ENCODE measurements around the gene IQCN.

The IQCN gene

DNA sequence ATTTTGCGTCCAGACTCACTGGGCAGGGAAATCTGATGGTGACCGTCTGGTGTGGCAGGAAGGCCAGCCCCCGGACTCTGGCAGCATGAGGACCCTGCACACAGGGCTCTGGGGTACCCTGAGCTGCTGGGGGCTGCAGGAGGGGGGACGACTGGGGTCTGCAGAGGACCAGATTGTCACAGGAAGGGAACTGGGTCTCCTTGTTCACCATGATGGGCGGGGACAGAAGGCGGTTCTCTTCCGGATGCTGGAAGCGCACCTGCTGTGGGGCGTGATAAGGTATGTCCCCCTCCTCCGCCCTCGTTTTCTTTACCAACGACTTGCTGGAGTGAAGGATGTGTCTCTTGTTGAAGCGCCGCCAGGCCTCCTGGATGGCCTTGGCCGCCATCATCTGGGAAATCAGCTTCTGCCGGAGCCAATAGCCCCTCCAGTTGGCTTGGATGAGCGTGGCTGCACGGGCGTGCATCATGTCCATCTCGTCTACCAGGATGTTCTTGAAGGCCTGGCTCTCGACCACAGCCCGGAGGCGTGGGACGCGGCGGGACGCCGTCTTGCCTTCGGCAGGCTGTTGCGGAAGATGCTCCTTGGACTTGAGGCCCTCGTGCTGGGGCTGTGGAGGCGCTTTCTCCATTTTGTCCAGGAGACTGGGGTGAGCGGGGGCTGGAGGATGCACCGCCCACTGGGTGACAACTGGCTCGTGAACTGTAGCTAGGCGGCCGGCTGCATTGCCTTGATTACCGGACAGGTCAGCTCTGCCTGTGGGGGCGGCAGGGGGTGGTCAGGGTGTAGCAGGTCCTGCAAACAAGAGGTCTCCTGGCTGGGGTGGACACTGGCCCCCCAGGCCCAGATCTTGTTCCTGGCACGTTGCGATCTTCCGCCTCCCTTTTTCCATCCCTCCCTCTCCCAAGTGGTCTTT is 7.2 kb downstream of the IQCN start:
- H3K4me3 ChIP-seq (IDR thresholded peaks at IDR 0.05; ENCODE audit: insufficient read depth, low read depth, low read length), result no peak overlapping the region
- no peaks in the 10 kb centered on the region for H3K4me1 ChIP-seq (ENCODE audit: low read depth, poor library complexity, severe bottlenecking)
- no peak overlapping the region for H3K4me2 ChIP-seq
- H4K20me1 ChIP-seq (ENCODE audit: insufficient read depth), result no peaks in the 10 kb centered on the region
- TF ChIP-seq, protein P1, sequence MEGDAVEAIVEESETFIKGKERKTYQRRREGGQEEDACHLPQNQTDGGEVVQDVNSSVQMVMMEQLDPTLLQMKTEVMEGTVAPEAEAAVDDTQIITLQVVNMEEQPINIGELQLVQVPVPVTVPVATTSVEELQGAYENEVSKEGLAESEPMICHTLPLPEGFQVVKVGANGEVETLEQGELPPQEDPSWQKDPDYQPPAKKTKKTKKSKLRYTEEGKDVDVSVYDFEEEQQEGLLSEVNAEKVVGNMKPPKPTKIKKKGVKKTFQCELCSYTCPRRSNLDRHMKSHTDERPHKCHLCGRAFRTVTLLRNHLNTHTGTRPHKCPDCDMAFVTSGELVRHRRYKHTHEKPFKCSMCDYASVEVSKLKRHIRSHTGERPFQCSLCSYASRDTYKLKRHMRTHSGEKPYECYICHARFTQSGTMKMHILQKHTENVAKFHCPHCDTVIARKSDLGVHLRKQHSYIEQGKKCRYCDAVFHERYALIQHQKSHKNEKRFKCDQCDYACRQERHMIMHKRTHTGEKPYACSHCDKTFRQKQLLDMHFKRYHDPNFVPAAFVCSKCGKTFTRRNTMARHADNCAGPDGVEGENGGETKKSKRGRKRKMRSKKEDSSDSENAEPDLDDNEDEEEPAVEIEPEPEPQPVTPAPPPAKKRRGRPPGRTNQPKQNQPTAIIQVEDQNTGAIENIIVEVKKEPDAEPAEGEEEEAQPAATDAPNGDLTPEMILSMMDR (conservative IDR thresholded peaks at IDR 0.05; ENCODE audit: low read depth, low read length), result no peak
- no peak overlapping the region for H3K27ac ChIP-seq
- no peak overlapping the region for H2AFZ ChIP-seq (ENCODE audit: low read depth)
- H3K9ac ChIP-seq, result no peak overlapping the region
- no peaks in the 10 kb centered on the region for H3K36me3 ChIP-seq (ENCODE audit: insufficient read depth)
- no peaks in the 10 kb centered on the region for H3K79me2 ChIP-seq (ENCODE audit: insufficient read depth, low read depth)
- H3K27me3 ChIP-seq (ENCODE audit: insufficient read depth, low read depth), result peaks cover 29% of the 10 kb centered on the region; the same call in 1 of the 2 replicates

DNA sequence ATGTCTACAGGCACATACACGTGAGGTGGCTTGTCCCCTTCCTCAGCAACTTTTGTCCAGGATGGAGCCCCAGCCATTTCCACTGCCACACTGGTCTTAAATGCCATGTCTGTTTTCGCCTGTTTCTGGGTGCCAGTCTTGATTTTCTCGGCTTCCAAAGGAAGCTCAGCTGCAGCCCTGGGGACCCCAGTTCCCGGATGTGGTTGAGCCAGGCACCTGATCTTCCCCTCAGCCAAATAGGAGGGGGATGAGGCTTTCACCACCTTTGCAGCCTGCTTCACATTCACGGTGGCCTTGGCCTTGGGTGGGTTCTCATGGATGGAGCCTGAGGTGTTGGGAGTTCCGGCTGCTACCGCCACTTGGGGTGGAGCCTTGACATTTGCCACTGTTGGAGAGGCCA is 8.7 kb downstream of the IQCN start:
- TF ChIP-seq, protein P1 (conservative IDR thresholded peaks at IDR 0.05; ENCODE audit: low read depth, low read length), result no peak
- no peaks in the 10 kb centered on the region for H3K79me2 ChIP-seq (ENCODE audit: insufficient read depth, low read depth)
- no peak overlapping the region for H3K9ac ChIP-seq
- peaks cover 29% of the 10 kb centered on the region; the same call in 1 of the 2 replicates for H3K27me3 ChIP-seq (ENCODE audit: insufficient read depth, low read depth)
- no peaks in the 10 kb centered on the region for H4K20me1 ChIP-seq (ENCODE audit: insufficient read depth)
- H2AFZ ChIP-seq (ENCODE audit: low read depth), result no peak overlapping the region
- no peak overlapping the region for H3K4me3 ChIP-seq (IDR thresholded peaks at IDR 0.05; ENCODE audit: insufficient read depth, low read depth, low read length)
- H3K27ac ChIP-seq, result no peak overlapping the region
- no peak overlapping the region for H3K4me2 ChIP-seq
- no peaks in the 10 kb centered on the region for H3K36me3 ChIP-seq (ENCODE audit: insufficient read depth)
- H3K4me1 ChIP-seq (ENCODE audit: low read depth, poor library complexity, severe bottlenecking), result no peaks in the 10 kb centered on the region

DNA sequence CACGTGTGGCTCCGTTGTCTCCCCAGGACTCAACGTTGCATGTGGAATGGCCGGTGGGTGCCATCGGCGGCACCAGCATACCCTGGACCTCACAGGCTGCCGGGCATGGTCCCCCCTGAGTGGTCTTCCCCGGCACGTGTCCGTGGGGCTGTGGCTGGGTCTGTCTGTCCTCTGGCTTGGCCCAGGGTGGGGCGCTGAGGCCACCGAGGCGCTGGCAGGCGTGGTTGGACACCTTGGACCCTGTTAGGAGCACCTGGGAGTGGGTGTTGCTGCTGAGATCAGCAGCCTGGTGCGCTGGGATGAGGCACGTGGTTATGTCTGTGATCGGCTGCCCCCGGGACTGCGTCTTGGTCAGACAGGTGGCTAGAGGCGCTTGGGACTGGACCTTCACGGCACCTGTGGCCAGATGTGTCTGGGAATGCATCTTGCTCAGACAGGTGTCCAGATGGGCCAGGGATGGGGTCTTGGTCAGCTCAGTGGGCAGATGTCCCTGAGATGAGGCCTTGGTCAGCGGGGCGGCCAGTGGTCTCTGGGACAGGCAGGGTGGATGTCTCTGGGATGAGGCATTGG is 9.2 kb downstream of the IQCN start:
- no peaks in the 10 kb centered on the region for H3K4me1 ChIP-seq (ENCODE audit: low read depth, poor library complexity, severe bottlenecking)
- TF ChIP-seq, protein P1 (conservative IDR thresholded peaks at IDR 0.05; ENCODE audit: low read depth, low read length), result no peak
- H3K9ac ChIP-seq, result no peak overlapping the region
- H3K4me2 ChIP-seq, result no peak overlapping the region
- H4K20me1 ChIP-seq (ENCODE audit: insufficient read depth), result no peaks in the 10 kb centered on the region
- H3K27me3 ChIP-seq (ENCODE audit: insufficient read depth, low read depth), result peaks cover 32% of the 10 kb centered on the region; the same call in 1 of the 2 replicates
- H3K4me3 ChIP-seq (IDR thresholded peaks at IDR 0.05; ENCODE audit: insufficient read depth, low read depth, low read length), result no peak overlapping the region
- H3K79me2 ChIP-seq (ENCODE audit: insufficient read depth, low read depth), result no peaks in the 10 kb centered on the region
- no peaks in the 10 kb centered on the region for H3K36me3 ChIP-seq (ENCODE audit: insufficient read depth)
- no peak overlapping the region for H3K27ac ChIP-seq
- no peak overlapping the region for H2AFZ ChIP-seq (ENCODE audit: low read depth)

DNA sequence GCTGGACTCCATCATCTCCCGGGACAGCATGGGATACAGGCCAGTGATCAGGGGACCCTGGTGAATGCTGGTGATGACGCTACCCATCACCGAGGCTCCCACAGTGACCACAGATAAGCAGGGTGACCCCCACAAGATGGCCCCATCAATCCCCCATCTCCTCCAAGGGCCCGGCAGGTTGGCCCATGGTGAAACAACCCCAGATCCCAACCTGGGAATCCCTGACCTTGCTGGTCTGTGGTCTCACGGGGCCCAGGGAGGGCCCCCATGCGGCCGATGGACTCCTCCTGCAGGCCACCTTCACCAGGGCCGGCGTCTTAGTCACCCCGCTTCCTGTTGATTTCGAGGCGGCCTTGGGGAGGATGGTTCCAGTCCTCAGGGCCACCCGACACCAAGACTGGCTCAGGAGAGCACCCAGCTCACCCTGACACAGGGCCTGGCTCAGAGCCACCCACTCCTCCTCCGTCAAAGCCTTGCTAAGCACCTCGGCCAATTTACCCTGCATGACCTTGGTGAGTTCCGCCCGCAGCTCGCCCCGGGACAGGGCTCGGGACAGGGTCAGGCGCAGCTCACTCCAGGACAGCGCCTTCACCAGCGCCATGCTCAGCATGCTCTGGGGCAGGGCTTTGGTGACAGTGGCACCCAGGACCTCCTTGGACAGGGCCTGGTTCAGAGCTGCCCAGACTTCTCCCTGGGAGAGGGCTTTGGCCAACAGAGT is 10.0 kb downstream of the IQCN start:
- H3K9ac ChIP-seq, result no peak overlapping the region
- no peaks in the 10 kb centered on the region for H3K36me3 ChIP-seq (ENCODE audit: insufficient read depth)
- H3K27ac ChIP-seq, result no peak overlapping the region
- no peak overlapping the region for H3K4me2 ChIP-seq
- H3K27me3 ChIP-seq (ENCODE audit: insufficient read depth, low read depth), result peaks cover 39% of the 10 kb centered on the region; the same call in 1 of the 2 replicates
- H3K79me2 ChIP-seq (ENCODE audit: insufficient read depth, low read depth), result no peaks in the 10 kb centered on the region
- no peaks in the 10 kb centered on the region for H4K20me1 ChIP-seq (ENCODE audit: insufficient read depth)
- no peak overlapping the region for H3K4me3 ChIP-seq (IDR thresholded peaks at IDR 0.05; ENCODE audit: insufficient read depth, low read depth, low read length)
- H3K4me1 ChIP-seq (ENCODE audit: low read depth, poor library complexity, severe bottlenecking), result no peaks in the 10 kb centered on the region
- TF ChIP-seq, protein P1 (conservative IDR thresholded peaks at IDR 0.05; ENCODE audit: low read depth, low read length), result no peak
- H2AFZ ChIP-seq (ENCODE audit: low read depth), result no peak overlapping the region
